HepG2 (cell line): Measurements from ENCODE around the gene PIEZO1. TPM values are rescaled to one million over a fixed set of nuclear protein-coding genes. Genes with fewer than 3 reads are reported as not detected.
A peak's percentile ranks its signal among the peaks of the same experiment; 100 is the strongest.

Experiments
- AHR ChIP-seq: IDR thresholded peaks from 2 replicates; pipeline ENCODE4 v1.6.1; 2018; ENCODE audit warnings: missing genetic modification reagents, missing compliant biosample characterization
- AKAP8 ChIP-seq: sonication (generic); formaldehyde crosslinking; IDR thresholded peaks from 2 replicates; pipeline ENCODE4 v1.5.1; 2020; ENCODE audit warnings: mild to moderate bottlenecking, missing genetic modification reagents
- ESRRA ChIP-seq: sonication (generic); formaldehyde crosslinking; IDR thresholded peaks from 2 replicates; pipeline ENCODE4 v1.5.1; 2020; ENCODE audit warnings: mild to moderate bottlenecking, low read depth, missing genetic modification reagents
- FOXJ3 ChIP-seq: sonication (generic); formaldehyde crosslinking; IDR thresholded peaks from 2 replicates; pipeline ENCODE4 v1.4.0; 2020; ENCODE audit warnings: missing genetic modification reagents, mild to moderate bottlenecking, borderline replicate concordance
- KLF12 ChIP-seq: sonication (generic); formaldehyde crosslinking; IDR thresholded peaks from 2 replicates; pipeline ENCODE4 v1.4.0; 2020; ENCODE audit warnings: missing genetic modification reagents, borderline replicate concordance
- MAF1 ChIP-seq: sonication (generic); formaldehyde crosslinking; IDR thresholded peaks from 2 replicates; pipeline ENCODE4 v1.5.0; 2020; ENCODE audit warnings: missing genetic modification reagents, borderline replicate concordance
- PAX8 ChIP-seq: sonication (generic); formaldehyde crosslinking; IDR thresholded peaks from 2 replicates; pipeline ENCODE4 v1.8.0; 2022; ENCODE audit warnings: mild to moderate bottlenecking, missing genetic modification reagents, borderline replicate concordance
- SIX1 ChIP-seq: sonication (generic); formaldehyde crosslinking; IDR thresholded peaks from 2 replicates; pipeline ENCODE4 v1.4.0; 2020; ENCODE audit warnings: missing genetic modification reagents, borderline replicate concordance
- SKI ChIP-seq: fragments of 450-650 bp; IDR thresholded peaks from one replicate; pipeline ENCODE4 v1.6.1; 2018; ENCODE audit warnings: mild to moderate bottlenecking; ENCODE audit not compliant: partially characterized antibody
- TCF7L2 ChIP-seq: IDR thresholded peaks from 2 replicates; pipeline ENCODE4 v1.6.1; 2011; ENCODE audit warnings: mild to moderate bottlenecking, low read depth, low read length, moderate library complexity
- TOE1 ChIP-seq: sonication (generic); formaldehyde crosslinking; IDR thresholded peaks from 2 replicates; pipeline ENCODE4 v1.4.0; 2020; ENCODE audit warnings: mild to moderate bottlenecking, missing genetic modification reagents
- ZNF121 ChIP-seq: sonication (generic); formaldehyde crosslinking; IDR thresholded peaks from 2 replicates; pipeline ENCODE4 v1.5.0; 2020; ENCODE audit warnings: mild to moderate bottlenecking, missing genetic modification reagents
- ZNF230 ChIP-seq: sonication (generic); formaldehyde crosslinking; IDR thresholded peaks from 2 replicates; pipeline ENCODE4 v1.4.0; 2020; ENCODE audit warnings: mild to moderate bottlenecking, missing genetic modification reagents
- ZNF557 ChIP-seq: sonication (generic); formaldehyde crosslinking; IDR thresholded peaks from 2 replicates; pipeline ENCODE4 v1.4.0; 2020; ENCODE audit warnings: missing genetic modification reagents
- ZNF607 ChIP-seq: sonication (generic); formaldehyde crosslinking; IDR thresholded peaks from 2 replicates; pipeline ENCODE4 v1.5.1; 2020; ENCODE audit warnings: missing genetic modification reagents, mild to moderate bottlenecking, borderline replicate concordance
- polyA plus RNA-seq, 8 experiments: library from polyadenylated mRNA; depleted of rRNA in 3 of 8; stranded (reverse) in 7 of 8; unstranded in 1 of 8; fragments of >200 nt; fragmentation: Illumina TruSeq in 4 of 8; extraction: Trizol in 4 of 8; gene quantifications; 2 replicates each; pipeline versions ENCODE4 v1.2.1 to v1.2.3, GENCODE V29; 2011 to 2016; ENCODE audit warnings: low read depth in 4 of 8, missing spikeins in 1 of 8, mixed read lengths in 1 of 8; ENCODE audit not compliant: insufficient read depth in 1 of 8
- total RNA-seq, 5 experiments: library from RNA; depleted of rRNA; stranded (reverse); fragments of >200 nt; fragmentation: Illumina TruSeq; extraction: Trizol; gene quantifications; 2 replicates each; pipeline ENCODE4 v1.2.3, GENCODE V29; 2016; ENCODE audit warnings: low read depth in 1 of 5
- TF ChIP-seq, protein P1 (sequence below), 2 experiments: sonication (generic) in 1 of 2; formaldehyde crosslinking in 1 of 2; IDR thresholded peaks; 2 replicates each; pipeline versions ENCODE4 v1.5.1 to v1.6.1; 2011 to 2020; ENCODE audit warnings: borderline replicate concordance in 1 of 2, low read depth in 1 of 2, low read length in 1 of 2, mild to moderate bottlenecking in 1 of 2, missing genetic modification reagents in 1 of 2, moderate library complexity in 1 of 2
- TF ChIP-seq, protein P2 (sequence below): sonication (generic); formaldehyde crosslinking; IDR thresholded peaks from 2 replicates; pipeline ENCODE4 v1.5.0; 2020; ENCODE audit warnings: missing genetic modification reagents
- TF ChIP-seq, protein P3 (sequence below): sonication (generic); formaldehyde crosslinking; conservative IDR thresholded peaks from 2 replicates; pipeline ENCODE4 v1.4.0; 2020; ENCODE audit warnings: missing genetic modification reagents
- TF ChIP-seq, protein P4 (sequence below): sonication (generic); formaldehyde crosslinking; IDR thresholded peaks from 2 replicates; pipeline ENCODE4 v1.5.0; 2020; ENCODE audit warnings: mild to moderate bottlenecking, missing genetic modification reagents, borderline replicate concordance

PIEZO1 gene
- total and polyA plus RNA-seq, 2 of the 13 experiments (the other 11 are each of a cell fraction or from before 2014, with no cell fraction given): 67.9 to 85.0 TPM

DNA sequence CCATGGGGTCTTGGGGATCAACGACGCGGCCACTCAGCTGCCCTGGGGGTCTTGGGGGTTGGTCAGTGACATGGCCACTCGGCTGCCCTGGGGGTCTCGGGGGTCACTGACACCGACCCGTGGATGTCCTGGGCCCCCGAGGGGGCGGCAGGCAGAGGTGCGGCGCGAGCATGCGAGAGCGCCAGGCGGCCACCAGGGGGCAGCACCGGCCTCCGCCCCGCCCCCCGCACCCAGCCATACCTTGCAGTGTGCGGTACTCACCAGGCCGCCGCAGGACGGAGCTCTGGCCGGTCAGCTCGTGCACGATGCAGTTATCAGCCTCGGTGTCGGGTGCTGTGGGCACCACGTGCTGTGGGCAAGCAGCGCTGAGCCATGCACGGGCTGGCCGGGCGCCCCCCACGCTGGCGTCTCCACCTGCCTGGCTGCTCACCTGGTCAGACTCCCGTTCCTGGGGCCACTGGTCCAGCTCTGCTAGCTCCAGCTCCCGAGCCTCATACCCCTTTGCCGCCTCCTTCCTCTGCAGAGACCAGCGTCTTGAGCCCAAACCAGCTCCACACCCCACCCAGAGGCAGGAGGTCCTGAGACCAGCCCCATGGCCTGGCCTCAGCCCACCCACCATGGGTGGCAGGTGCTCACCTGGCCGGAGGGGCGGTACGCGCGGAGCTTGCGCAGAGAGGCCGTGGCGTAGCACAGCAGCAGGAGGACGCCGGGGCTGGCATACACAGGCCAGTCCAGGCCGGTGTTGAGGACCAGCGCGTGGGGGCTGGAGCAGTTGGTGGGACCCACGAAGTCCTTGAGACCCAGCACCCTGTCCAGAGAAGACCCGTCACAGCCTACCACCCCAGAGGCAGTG, 47.5 kb downstream of the PIEZO1 start (continued):
- TF ChIP-seq KLF12 (CRISPR knock-in tag) (peak; percentile 52; the same call in 1 of the 2 replicates), SIX1 (CRISPR knock-in tag) (no peak), ESRRA (peak; percentile 34; the same call in 1 of the 2 replicates), ZNF230 (no peak), AKAP8 (peak; percentile 94), AHR (CRISPR knock-in tag) (peak; percentile 88; the same call in 1 of the 2 replicates), PAX8 (CRISPR knock-in tag) (peak; percentile 46; the same call in 1 of the 2 replicates), SKI (no peak), ZNF607 (no peak), ZNF121 (no peak), ZNF557 (0 out of 2 replicates have a peak, but pooled peaks have one; percentile 34), MAF1 (CRISPR knock-in tag) (0 out of 2 replicates have a peak, but pooled peaks have one; percentile 45), FOXJ3 (no peak), TOE1 (CRISPR knock-in tag) (no peak), TCF7L2 (no peak)
- TF ChIP-seq, protein P1, sequence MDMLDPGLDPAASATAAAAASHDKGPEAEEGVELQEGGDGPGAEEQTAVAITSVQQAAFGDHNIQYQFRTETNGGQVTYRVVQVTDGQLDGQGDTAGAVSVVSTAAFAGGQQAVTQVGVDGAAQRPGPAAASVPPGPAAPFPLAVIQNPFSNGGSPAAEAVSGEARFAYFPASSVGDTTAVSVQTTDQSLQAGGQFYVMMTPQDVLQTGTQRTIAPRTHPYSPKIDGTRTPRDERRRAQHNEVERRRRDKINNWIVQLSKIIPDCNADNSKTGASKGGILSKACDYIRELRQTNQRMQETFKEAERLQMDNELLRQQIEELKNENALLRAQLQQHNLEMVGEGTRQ (IDR thresholded peaks at IDR 0.05; ENCODE audit: low read depth, low read length): no peak
- TF ChIP-seq, protein P1 (CRISPR knock-in tag; IDR thresholded peaks at IDR 0.05; ENCODE audit: borderline replicate concordance): no peak
- TF ChIP-seq, protein P2, sequence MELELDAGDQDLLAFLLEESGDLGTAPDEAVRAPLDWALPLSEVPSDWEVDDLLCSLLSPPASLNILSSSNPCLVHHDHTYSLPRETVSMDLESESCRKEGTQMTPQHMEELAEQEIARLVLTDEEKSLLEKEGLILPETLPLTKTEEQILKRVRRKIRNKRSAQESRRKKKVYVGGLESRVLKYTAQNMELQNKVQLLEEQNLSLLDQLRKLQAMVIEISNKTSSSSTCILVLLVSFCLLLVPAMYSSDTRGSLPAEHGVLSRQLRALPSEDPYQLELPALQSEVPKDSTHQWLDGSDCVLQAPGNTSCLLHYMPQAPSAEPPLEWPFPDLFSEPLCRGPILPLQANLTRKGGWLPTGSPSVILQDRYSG: no peak
- TF ChIP-seq, protein P3, sequence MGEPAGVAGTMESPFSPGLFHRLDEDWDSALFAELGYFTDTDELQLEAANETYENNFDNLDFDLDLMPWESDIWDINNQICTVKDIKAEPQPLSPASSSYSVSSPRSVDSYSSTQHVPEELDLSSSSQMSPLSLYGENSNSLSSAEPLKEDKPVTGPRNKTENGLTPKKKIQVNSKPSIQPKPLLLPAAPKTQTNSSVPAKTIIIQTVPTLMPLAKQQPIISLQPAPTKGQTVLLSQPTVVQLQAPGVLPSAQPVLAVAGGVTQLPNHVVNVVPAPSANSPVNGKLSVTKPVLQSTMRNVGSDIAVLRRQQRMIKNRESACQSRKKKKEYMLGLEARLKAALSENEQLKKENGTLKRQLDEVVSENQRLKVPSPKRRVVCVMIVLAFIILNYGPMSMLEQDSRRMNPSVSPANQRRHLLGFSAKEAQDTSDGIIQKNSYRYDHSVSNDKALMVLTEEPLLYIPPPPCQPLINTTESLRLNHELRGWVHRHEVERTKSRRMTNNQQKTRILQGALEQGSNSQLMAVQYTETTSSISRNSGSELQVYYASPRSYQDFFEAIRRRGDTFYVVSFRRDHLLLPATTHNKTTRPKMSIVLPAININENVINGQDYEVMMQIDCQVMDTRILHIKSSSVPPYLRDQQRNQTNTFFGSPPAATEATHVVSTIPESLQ (CRISPR knock-in tag): no peak
- TF ChIP-seq, protein P4, sequence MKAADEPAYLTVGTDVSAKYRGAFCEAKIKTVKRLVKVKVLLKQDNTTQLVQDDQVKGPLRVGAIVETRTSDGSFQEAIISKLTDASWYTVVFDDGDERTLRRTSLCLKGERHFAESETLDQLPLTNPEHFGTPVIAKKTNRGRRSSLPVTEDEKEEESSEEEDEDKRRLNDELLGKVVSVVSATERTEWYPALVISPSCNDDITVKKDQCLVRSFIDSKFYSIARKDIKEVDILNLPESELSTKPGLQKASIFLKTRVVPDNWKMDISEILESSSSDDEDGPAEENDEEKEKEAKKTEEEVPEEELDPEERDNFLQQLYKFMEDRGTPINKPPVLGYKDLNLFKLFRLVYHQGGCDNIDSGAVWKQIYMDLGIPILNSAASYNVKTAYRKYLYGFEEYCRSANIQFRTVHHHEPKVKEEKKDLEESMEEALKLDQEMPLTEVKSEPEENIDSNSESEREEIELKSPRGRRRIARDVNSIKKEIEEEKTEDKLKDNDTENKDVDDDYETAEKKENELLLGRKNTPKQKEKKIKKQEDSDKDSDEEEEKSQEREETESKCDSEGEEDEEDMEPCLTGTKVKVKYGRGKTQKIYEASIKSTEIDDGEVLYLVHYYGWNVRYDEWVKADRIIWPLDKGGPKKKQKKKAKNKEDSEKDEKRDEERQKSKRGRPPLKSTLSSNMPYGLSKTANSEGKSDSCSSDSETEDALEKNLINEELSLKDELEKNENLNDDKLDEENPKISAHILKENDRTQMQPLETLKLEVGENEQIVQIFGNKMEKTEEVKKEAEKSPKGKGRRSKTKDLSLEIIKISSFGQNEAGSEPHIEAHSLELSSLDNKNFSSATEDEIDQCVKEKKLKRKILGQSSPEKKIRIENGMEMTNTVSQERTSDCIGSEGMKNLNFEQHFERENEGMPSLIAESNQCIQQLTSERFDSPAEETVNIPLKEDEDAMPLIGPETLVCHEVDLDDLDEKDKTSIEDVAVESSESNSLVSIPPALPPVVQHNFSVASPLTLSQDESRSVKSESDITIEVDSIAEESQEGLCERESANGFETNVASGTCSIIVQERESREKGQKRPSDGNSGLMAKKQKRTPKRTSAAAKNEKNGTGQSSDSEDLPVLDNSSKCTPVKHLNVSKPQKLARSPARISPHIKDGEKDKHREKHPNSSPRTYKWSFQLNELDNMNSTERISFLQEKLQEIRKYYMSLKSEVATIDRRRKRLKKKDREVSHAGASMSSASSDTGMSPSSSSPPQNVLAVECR (CRISPR knock-in tag): peak; percentile 69
